GM08714 (cell line): ENCODE data around the gene HMG20B.
"Not testable (repeated sequence)": the region's sequence is repeated elsewhere in the genome, so short reads cannot be mapped to it uniquely, and the experiment has no call there.

ENCODE experiments used
- H3K4me3 ChIP-seq: fragments of 200-500 bp; sonication (Bioruptor generic); 2 replicates; pipeline ENCODE4 v1.5.1; 2014; ENCODE audit warnings: mild to moderate bottlenecking, low read length, inconsistent platforms
- ZNF274 ChIP-seq: IDR thresholded peaks from 2 replicates; pipeline ENCODE4 v1.6.1; 2012; ENCODE audit warnings: mild to moderate bottlenecking, low read depth, low read length

The HMG20B gene

GRCh38 chr19:3576696-3577443 lies 4.1 kb downstream of the HMG20B start:
- TF ChIP-seq ZNF274 = no peak
- H3K4me3 ChIP-seq = no peak overlapping the region

GRCh38 chr19:3577723-3578344 lies 5.1 kb downstream of the HMG20B start:
- H3K4me3 ChIP-seq = no peak overlapping the region
- TF ChIP-seq ZNF274 = no peak

- H3K4me3 ChIP-seq = no peak overlapping the region
- TF ChIP-seq ZNF274 = no peak
Observed at GRCh38 chr19:3578390-3578789, 5.6 kb downstream of the HMG20B start.

GRCh38 chr19:3580156-3580934 lies 7.6 kb downstream of the HMG20B start:
- no peak for TF ChIP-seq ZNF274
- H3K4me3 ChIP-seq = no peak overlapping the region

- H3K4me3 ChIP-seq = not testable (repeated sequence)
Observed at GRCh38 chr19:3581792-3582191, 9.0 kb downstream of the HMG20B start.

GRCh38 chr19:3584036-3584802 lies 11.5 kb downstream of the HMG20B start:
- H3K4me3 ChIP-seq = not testable (repeated sequence)

- TF ChIP-seq ZNF274 = no peak
- no peak within 1 kb of the TSS for H3K4me3 ChIP-seq
Observed at GRCh38 chr19:3585301-3586126, 12.8 kb downstream of the HMG20B start, which contains the start of gene GIPC3. GIPC3 (plus strand) TSS chr19:3585478; CDS start chr19:3585598, 120 bp downstream.

- TF ChIP-seq ZNF274 = no peak
- H3K4me3 ChIP-seq = no peak overlapping the region
Observed at GRCh38 chr19:3586127-3586626, 13.4 kb downstream of the HMG20B start.

- no peak overlapping the region for H3K4me3 ChIP-seq
- no peak for TF ChIP-seq ZNF274
Observed at GRCh38 chr19:3586707-3587346, 14.1 kb downstream of the HMG20B start.

GRCh38 chr19:3589439-3589838 lies 16.7 kb downstream of the HMG20B start:
- TF ChIP-seq ZNF274 = no peak
- H3K4me3 ChIP-seq = no peak overlapping the region

GRCh38 chr19:3589949-3590348 lies 17.2 kb downstream of the HMG20B start:
- no peak overlapping the region for H3K4me3 ChIP-seq
- no peak for TF ChIP-seq ZNF274

- TF ChIP-seq ZNF274 = no peak
- no peak overlapping the region for H3K4me3 ChIP-seq
Observed at GRCh38 chr19:3590991-3591659, 18.4 kb downstream of the HMG20B start.
